ENCODE measurements around the gene CYP4F3.
"Not testable (repeated sequence)": the region's sequence is repeated elsewhere in the genome, so short reads cannot be mapped to it uniquely, and the experiment has no call there.

The CYP4F3 gene

DNA sequence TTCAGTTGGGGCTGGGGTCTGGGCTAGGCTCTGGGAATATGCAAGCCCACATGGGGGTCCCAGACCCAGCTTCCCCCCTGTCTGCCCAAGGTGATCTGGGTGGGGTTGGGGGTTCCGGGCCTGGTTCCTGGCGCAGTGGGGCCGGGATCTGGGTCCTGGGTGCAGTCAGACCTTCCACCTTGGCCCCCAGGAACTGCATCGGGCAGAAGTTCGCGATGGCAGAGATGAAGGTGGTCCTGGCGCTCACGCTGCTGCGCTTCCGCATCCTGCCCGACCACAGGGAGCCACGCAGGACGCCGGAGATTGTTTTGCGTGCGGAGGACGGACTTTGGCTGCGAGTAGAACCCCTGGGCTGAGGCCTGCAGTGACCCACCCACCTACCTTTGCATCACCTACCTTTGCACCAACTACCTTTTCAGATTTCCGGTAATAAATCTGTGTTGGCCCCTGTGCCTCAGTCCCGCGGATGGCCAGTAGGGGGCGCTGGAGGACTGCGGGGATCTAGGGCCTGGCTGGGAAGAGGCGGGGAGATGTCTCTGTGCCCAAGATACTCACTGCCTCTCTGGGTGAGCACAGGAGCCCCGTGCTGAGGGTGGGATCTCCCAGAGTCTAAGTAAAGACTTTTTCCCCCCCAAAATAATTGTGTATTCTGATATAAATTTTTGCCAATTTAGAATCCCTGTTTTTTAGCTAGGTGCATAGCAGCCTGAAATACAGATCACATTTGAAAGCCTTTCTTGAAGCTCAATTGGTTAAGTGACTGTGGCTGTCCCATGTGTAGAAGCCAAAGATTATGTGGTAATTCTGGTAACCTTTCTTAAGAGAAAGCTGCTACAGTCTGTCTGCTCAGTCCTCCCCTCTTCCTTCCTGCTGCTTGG lies 11.5 kb upstream of the CYP4F3 start:
- DNase-seq (ENCODE audit: low read depth): peak; percentile 76

DNA sequence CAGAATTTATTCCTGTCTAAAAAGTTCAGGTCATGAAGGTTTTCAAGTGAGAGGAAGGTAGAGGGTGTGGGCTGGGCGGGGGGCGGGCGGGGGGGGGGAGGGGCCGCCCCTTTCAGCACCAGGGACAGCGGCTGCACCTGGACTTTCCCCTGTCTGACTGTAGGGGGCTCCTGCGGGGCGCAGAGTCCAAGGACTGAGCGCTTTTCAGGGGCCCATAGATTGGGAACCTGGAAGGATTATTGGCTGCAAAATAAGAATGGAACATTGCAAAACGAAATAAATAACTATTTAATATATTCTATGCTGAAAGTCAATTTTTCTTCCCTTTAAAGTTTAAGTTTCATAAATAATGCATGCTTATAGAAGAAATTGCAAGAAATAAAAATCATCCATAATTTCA lies 8.9 kb upstream of the CYP4F3 start:
- no peak for DNase-seq (ENCODE audit: low read depth)

DNA sequence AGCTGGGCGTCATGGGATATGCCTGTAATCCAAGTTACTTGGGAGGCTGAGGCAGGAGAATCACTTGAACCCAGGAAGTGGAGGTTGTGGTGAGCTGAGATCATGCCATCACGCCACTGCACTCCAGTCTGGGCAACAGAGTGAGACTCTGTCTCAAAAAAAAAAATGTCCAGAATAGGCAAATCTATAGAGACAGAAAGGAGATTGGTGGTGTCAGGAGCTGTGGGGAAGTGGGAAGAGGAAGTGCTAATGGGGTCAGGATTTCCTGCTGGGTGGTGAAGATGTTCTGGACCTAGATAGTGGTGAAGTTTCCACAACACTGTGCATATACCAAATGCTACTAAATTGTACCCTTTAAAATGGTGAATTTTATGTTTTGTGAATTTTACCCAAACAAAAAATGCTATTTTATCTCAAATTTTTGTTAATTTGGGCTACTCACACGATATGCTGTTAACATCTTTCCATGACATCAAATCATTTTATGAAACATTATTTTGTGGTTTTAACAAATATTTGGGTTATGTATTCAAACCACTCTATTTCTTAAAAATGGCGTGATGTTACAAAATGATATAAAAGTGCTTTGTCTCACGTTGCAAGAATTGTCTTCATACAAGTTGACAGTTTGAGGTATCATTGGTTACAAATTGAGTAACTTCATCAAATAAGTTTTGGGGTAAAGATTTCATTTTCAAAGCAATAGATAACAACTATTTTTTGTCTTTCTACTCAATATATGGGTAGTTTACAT lies 7.4 kb upstream of the CYP4F3 start:
- DNase-seq (ENCODE audit: low read depth): no peak

DNA sequence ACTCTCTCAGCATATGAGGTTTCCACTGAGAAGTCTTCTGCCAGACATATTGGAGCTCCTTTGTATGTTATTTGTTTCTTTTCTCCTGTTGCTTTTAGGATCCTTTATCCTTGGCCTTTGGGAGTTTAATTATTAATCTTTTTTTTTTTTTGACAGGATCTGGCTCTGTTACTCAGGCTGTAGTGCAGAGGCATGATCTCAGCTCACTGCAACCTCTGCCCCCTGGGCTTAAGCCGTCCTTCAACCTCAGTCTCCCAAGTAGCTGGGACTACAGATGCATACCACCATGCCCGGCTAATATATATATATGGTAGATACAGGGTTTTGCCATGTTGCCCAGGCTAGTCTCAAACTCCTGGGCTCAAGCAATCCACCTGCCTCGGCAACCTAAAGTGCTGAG lies 6.6 kb upstream of the CYP4F3 start:
- DNase-seq (ENCODE audit: low read depth): no peak

DNA sequence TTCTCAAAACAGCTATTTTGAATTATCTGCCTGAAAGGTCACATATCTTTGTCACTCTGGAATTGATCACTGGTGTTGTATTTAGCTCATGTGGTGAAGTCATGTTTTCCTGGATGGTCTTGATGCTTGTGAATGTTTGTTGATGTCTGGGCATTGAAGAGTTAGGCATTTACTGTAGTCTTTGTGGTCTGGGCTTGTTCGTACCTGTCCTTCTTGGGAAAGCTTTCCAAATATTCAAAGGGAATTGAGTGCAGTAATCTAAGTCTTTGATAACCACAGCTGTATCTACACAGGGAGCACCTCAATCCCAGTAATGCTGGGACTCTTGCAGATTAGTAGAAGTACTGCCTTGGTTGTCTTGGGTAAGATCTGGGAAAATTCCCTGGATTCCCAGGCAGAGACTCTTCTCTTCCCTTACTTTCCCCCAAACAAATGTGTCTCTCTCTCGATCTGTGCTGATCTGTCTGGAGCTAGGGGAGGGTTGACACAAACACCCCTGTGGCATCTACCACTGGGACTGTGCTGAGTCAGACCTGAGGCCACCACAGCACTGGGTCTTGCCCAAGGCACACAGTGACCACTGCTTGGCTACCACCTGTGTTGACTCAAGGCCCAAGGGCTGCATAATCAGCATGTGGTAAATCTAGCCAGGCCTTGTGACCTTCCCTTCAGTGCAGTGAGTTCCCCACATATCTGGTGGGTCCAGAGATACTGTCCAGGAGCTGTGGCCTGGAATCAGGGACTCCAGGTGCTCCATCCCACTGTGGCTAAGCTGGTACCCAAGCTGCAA lies 5.5 kb upstream of the CYP4F3 start:
- no peak for DNase-seq (ENCODE audit: low read depth)

DNA sequence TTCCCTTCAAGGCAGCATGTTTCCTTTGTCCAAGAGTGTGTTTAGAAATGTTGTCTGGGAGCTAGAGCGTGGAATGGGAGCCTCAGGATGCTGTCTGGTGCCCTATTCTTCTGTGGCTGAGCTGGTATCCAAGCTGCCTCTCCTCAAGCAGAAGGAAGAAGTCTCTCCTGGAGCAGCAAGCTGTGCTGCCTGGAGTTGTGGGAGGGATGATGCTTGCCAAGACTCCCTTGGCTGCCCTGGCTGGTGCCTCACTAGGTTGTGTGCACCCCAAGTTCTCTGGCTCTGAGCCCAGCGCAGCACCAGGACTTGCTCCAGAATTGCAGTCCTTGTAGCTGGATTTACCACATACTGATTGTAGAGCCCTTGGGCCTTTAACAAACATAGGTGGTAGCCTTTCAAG lies 4.7 kb upstream of the CYP4F3 start:
- no peak for DNase-seq (ENCODE audit: low read depth)

DNA sequence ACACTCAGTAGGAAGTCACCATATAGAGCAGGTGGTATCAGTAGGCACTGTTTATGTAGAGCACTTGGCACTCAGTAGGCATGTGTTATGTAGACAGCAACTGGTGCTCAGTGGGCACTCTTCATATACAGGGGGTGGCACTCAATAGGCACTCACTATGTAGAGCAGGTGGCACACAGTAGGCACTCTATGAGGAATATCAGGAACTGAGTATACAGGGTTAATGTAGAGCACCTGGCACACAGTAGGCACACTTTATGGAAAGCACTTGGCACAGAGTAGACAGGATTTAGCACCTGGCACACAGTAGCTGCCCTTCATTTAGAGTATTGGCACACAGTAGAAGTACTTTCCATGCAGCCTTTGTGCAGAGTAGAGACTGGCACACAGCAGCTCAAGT lies 1.1 kb upstream of the CYP4F3 start:
- no peak for DNase-seq (ENCODE audit: low read depth)

DNA sequence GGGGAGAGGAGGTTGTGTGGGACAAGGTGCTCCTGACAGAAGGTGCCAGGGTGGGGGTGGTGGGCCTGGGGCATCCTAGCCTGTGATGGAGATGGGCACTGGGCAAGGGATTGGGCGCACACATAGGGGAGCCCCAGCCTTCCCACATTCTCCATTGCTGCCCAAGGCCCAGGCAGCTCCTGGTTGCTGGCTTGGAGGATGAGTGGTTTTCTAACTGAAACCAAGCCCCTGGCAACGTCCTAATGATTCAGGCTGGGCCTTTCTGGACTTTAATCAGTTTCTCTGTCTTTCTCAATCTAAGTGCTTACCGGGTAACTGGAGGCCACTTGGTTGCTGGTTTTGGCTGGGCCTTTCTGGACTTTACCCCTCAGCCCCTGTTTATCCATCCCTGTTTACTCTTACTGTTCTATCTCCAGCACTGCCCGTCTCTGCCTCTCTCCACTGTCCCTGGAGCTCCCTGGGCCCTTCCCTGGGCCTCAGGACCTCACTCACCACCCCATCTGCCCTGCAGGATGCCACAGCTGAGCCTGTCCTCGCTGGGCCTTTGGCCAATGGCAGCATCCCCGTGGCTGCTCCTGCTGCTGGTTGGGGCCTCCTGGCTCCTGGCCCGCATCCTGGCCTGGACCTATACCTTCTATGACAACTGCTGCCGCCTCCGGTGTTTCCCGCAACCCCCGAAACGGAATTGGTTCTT lies 354 bp downstream of the CYP4F3 start:
- DNase-seq (ENCODE audit: low read depth): no peak

DNA sequence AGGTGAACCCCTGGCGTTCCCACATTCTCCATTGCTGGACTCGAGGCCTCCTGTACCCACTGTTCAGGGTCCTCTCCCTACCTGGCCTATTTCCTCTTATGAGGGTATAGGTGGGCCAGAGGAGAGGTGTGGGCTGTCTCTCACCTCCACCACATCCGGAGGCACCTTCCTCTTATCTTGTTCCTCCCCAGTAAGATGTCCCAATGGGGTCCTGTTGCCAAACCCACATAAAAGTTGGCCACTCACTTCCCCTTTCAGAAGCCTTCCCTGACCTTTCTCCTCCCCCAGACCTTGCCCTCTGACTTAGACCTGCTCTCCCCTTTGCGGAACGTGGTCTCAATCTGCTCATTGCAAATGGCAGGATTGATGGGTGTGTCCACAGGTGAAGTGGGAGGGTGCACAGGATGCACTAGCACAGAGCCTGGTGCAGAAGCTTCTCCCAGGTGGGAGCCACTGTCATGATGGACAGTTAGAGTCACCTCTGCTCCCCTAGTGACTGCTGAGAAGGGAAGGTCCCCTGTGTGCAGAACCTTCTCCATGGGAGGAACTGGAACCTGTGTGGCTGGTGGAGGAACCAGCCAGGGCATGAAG lies 1.3 kb downstream of the CYP4F3 start:
- no peak for DNase-seq (ENCODE audit: low read depth)

DNA sequence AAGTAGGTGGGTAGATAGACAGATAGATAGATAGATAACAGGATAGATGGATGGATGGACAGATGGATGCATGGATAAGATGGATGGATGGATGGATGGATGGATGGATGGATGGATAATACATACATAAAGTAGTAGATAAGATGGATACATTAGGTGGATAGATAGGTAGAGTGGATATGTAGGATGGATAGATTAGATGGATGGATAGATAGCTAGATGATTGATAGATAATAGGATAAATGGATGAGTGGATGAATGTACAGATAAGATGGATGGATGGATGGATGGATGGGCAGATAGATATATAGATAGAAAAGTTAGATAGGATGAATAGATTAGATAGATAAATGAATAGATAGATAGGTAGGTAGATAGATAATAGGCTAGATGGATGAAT lies 2.1 kb downstream of the CYP4F3 start:
- DNase-seq (ENCODE audit: low read depth): no peak

DNA sequence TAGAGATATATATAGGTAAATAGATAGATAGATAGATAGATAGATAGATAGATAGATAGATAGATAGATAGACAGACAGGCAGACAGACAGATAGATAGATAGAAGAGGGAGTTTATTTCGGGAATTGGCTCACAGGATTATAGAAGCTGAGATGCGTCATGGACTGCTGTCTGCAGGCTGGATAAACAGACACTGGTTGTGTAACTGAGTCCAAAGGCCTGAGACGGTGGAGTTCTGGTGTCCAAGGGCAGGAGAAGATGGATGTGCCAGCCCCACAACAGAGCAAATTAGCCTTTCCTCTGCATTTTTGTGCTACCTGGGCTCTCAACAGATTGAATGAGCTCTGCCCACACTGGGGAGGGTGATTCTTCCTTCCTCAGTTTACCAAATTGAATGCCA lies 2.7 kb downstream of the CYP4F3 start:
- DNase-seq (ENCODE audit: low read depth): no peak

DNA sequence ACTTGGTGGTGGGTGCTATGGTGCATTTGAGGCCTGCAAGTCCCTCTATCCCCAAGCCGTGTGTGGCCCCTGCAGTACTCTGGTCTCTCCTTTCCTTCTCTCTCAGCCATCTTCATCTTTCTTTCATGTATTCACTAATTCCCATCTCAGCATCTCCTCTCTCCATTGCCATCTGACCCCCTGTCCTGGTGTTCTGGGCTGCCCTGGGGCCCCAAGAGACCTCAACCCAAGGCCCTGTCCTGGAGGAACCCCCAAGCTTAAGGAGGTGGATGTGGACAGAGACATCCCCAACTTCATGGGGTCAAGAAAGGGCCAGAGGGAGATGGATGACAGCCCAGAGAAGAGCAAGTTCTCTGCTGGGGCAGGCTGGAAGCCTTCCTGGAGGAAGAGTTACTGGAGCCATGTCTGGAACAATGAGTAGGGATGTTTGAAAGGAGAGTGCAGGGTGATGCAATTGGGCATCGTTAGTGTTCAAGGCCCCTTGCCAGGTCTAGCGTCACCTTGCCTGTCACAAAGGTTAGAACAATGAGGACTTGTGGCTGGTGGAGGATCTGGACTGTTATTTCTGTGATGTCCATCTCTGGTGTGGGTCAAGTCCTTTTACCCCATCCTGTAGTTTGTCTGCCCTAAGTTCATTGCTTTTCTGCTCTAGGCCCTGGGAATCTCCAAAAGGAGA lies 3.5 kb downstream of the CYP4F3 start:
- no peak for DNase-seq (ENCODE audit: low read depth)

DNA sequence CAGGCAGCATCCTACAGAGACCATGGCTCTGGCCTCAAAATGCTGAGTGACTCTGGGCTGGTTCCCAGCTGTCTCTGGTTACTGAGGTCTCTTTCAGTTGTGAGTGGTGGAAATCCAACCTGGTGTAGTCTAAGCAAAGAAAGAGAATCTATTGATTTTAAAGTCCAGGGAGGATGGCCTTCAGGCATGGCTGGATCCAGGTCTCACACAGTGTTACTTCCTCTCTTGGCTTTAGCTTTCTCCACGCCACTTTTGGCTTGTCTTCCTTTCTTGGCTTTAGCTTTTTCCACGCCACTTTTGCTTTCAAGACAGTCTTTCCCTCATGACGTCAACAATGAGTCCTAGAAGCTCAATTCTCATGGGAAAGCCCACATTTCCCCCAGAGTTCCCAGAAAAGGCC lies 4.1 kb downstream of the CYP4F3 start:
- DNase-seq (ENCODE audit: low read depth): no peak

DNA sequence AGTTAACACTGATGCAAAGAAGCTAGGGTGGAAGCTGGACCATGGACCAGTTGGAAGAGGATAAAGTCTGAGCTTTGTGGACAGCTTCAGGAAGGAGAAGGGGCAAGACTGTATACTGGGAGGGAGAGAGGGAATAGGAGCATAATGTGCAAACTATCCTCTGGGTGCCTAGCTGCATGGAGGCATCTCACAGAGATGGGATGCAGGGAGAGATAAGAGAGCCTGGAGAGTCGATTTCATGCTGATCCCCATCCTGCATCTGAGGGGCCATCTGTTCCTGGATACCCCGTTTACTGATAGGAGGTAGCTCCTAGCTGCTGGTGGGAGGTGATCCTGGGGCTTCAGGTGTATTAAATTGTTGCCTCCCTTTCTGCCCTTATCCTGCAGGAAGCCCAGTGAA lies 8.8 kb downstream of the CYP4F3 start:
- DNase-seq (ENCODE audit: low read depth): no peak

DNA sequence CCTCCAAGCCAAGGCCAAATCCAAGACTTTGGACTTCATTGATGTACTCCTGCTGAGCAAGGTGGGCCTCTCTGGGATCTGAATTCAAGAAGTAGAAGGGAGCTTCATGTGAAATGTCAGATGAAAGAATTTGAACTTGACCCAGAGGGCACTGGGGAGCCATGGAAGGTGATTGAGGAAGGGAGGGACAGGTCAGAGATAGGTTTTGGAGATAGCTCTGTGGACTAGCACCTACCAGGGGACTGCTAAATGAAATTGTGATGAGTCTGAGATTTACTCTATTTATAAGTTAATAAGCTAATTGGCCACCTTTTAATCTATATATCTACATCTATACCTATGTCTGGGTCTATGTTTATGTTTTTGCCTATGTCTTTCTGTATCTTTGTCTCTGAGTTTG lies 9.4 kb downstream of the CYP4F3 start:
- not testable (repeated sequence) for DNase-seq (ENCODE audit: low read depth)

DNA sequence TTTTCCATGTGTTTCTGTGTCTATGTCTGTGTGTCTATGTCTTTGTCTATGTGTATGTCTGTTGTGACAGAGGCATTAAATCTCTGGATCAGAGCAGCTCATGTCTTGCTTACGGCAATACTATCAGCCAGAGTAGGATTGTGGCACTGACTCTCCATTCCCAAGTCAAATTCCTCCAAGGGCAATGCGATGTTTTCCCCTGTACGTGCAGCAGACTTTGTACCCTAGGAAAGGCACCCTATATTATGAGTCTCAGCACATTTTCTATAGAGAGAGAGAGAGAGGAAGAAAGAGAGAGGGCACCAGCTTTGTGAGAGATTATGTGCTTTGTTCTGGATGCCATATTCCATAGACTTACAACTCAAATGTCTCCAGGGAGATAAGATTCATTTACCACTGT lies 11.1 kb downstream of the CYP4F3 start:
- DNase-seq (ENCODE audit: low read depth): no peak

DNA sequence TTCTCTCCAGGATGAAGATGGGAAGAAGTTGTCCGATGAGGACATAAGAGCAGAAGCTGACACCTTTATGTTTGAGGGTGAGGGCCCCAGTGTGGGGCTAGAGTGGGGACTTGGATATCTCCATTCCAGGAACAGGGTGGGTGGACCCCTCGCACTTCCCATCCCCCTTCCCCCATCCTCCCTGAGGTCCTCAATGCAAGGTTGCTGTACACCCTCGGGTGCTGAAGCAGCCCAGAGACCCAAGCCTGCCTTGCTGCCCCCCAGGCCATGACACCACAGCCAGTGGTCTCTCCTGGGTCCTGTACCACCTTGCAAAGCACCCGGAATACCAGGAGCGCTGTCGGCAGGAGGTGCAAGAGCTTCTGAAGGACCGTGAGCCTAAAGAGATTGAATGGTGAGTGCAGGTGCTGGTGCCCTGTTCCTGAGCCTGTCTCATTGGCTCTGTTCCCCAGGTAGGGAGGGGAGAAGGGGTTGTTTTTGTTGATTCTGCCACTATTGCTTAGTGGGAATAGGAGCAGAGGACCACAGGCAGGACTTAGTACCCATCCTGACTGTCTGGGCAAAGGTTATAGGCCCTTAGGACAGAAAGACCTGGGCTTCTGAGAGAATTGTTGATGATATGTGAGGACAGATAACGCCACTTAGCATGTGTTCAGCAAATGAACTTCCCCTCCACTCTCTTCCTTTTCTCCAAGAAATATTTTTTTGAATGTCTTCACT lies 12.0 kb downstream of the CYP4F3 start:
- DNase-seq (ENCODE audit: low read depth): no peak

DNA sequence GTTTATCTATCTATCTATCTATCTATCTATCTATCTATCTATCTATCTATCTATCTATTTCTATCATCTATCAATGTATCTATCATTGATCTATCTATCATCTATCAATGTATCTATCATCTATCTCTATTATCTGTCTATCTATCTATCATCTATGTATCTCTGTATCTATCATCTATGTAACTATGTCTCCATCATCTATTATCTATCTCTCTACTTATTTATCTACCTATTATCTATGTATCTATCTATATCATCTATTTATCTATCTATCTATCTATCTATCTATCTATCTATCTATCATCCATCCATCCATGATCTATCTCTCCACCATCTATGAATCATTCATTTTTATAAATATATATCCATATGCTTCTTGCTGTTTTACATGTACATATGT lies 15.8 kb downstream of the CYP4F3 start:
- no peak for DNase-seq (ENCODE audit: low read depth)

DNA sequence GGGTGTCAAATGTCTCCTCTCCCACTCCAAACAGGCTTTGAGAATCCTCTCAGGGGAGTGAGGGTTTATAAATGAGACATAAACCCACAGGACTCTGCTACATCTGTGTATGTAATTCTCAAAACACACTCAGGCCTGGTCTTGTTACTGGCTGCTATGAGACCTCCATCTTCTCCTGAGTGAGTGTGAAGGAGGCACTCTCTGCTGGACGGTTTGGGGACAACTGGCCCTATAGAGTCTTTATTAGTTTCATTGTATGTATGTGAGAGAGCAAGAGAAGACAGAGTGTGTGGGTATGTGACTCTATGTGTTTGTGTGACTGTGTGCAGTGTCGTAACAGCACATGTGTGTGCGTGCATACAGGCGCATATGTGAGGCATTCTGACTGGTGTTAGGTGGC lies 22.6 kb downstream of the CYP4F3 start:
- DNase-seq (ENCODE audit: low read depth): no peak

DNA sequence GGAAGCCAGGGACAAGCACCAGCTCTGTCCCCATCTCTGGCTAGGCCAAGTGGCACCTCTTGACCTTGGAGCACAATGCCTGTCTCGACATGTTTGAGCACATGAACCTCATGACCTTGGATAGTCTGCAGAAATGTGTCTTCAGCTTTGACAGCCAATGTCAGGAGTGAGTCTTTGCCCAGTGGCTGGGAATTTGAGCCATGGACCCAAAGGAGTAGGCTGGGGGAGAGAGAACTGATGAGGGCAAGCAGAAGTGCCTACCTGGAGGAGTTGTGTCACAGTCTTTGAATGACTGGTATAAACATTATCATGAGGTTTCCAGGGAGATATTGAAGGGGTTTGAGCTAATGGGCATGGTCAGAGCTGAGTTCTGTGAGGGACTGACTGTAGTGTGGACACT lies 25.5 kb downstream of the CYP4F3 start:
- DNase-seq (ENCODE audit: low read depth): no peak

DNA sequence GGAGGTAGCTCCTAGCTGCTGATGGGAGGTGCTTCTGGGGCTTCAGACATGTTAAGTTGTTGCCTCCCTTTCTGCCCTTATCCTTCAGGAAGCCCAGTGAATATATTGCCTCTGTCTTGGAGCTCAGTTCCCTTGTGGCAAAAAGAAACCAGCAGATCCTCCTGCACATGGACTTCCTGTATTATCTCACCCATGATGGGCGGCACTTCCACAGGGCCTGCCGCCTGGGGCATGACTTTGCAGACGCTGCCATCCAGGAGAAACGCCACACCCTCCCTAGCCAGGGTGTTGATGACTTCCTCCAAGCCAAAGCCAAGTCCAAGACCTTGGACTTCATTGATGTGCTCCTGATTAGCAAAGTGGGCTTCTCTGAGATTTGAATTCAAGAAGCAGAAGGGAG lies 26.2 kb downstream of the CYP4F3 start:
- no peak for DNase-seq (ENCODE audit: low read depth)

All from stimulated activated CD4-positive, alpha-beta T cell treated with anti-CD3 and anti-CD28 coated beads, Interleukin-2, amount 100 ng/mL, for 4 hours (primary cell).